Liver (tissue), 3 donors: ENCODE results near the gene PRKAR1B.

ENCODE experiments used
- FOXA1 ChIP-seq: IDR thresholded peaks from 2 replicates; pipeline ENCODE4 v1.6.1; 2016; ENCODE audit warnings: antibody characterized with exemption
- RAD21 ChIP-seq, 2 donors: IDR thresholded peaks; 2 replicates each; pipeline ENCODE4 v1.6.1; 2016; ENCODE audit warnings: antibody characterized with exemption in 2 of 2, mild to moderate bottlenecking in 2 of 2
- RXRA ChIP-seq, 2 donors: IDR thresholded peaks; 2 replicates each; pipeline ENCODE4 v1.6.1; 2017 to 2018; ENCODE audit warnings: antibody characterized with exemption in 2 of 2, mild to moderate bottlenecking in 1 of 2
- SP1 ChIP-seq: IDR thresholded peaks from 2 replicates; pipeline ENCODE4 v1.6.1; 2018; ENCODE audit warnings: antibody characterized with exemption, mild to moderate bottlenecking
- TAF1 ChIP-seq: conservative IDR thresholded peaks from 2 replicates; pipeline ENCODE4 v1.6.1; 2016; ENCODE audit warnings: antibody characterized with exemption, mild to moderate bottlenecking
- TF ChIP-seq, protein P1 (sequence below): fragments of 150-350 bp; IDR thresholded peaks from 2 replicates; pipeline ENCODE4 v1.5.1; 2017; ENCODE audit warnings: improper control_type of control experiment, low read depth, low read length; ENCODE audit not compliant: missing input control
- TF ChIP-seq, protein P2 (sequence below): IDR thresholded peaks from 2 replicates; pipeline ENCODE4 v1.6.1; 2016; ENCODE audit warnings: antibody characterized with exemption, mild to moderate bottlenecking
- TF ChIP-seq, protein P3 (sequence below): IDR thresholded peaks from 2 replicates; pipeline ENCODE4 v1.6.1; 2016; ENCODE audit warnings: antibody characterized with exemption
- TF ChIP-seq, protein P4 (sequence below): IDR thresholded peaks from 2 replicates; pipeline ENCODE4 v1.6.1; 2016; ENCODE audit warnings: antibody characterized with exemption
- donor health status: healthy.
- donor health status: healthy.

DNA sequence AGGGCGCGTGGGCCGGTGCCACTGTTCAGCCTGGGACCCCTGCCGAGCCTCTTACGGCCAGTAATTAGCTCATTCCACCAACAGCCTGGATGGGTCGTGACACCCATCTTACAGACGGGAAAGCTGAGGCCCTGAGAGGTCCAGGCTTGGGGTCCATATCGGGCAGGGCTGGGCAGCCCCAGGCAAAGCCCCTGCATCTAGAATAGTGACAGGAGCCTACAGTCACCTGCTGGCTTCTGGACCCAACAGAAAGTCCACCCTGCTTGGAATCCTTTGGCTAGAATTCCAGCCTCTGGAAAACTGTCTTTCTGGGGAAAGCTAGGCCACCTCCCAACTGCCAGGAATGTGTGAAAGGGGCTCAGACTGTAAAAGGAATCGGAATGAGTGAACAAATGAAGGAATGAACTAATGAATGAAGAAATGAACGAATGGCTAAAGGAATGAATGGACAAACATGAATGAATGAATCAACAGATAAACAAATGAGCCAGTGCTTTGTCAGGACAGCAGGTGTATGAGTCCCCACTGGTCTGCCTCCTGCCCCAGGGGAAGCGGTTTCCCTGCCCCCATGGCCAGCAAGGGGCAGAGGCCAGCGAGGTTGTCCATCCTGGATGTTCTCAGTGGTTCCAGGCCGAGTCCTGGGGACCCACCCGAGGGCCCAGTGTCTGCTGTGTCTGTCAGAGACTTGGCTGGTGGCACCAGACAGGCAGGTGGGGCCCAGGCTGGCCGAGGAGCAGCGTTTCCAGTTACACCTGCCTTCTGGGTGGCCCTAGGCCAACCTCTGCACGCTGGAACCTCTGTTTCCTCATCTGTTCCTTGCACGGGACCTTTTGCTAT, 183.4 kb downstream of the PRKAR1B start:
- TF ChIP-seq, protein P1, sequence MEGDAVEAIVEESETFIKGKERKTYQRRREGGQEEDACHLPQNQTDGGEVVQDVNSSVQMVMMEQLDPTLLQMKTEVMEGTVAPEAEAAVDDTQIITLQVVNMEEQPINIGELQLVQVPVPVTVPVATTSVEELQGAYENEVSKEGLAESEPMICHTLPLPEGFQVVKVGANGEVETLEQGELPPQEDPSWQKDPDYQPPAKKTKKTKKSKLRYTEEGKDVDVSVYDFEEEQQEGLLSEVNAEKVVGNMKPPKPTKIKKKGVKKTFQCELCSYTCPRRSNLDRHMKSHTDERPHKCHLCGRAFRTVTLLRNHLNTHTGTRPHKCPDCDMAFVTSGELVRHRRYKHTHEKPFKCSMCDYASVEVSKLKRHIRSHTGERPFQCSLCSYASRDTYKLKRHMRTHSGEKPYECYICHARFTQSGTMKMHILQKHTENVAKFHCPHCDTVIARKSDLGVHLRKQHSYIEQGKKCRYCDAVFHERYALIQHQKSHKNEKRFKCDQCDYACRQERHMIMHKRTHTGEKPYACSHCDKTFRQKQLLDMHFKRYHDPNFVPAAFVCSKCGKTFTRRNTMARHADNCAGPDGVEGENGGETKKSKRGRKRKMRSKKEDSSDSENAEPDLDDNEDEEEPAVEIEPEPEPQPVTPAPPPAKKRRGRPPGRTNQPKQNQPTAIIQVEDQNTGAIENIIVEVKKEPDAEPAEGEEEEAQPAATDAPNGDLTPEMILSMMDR: no peak
- TF ChIP-seq FOXA1: no peak
- no peak for TF ChIP-seq TAF1
- TF ChIP-seq SP1: no peak
- TF ChIP-seq, protein P2, sequence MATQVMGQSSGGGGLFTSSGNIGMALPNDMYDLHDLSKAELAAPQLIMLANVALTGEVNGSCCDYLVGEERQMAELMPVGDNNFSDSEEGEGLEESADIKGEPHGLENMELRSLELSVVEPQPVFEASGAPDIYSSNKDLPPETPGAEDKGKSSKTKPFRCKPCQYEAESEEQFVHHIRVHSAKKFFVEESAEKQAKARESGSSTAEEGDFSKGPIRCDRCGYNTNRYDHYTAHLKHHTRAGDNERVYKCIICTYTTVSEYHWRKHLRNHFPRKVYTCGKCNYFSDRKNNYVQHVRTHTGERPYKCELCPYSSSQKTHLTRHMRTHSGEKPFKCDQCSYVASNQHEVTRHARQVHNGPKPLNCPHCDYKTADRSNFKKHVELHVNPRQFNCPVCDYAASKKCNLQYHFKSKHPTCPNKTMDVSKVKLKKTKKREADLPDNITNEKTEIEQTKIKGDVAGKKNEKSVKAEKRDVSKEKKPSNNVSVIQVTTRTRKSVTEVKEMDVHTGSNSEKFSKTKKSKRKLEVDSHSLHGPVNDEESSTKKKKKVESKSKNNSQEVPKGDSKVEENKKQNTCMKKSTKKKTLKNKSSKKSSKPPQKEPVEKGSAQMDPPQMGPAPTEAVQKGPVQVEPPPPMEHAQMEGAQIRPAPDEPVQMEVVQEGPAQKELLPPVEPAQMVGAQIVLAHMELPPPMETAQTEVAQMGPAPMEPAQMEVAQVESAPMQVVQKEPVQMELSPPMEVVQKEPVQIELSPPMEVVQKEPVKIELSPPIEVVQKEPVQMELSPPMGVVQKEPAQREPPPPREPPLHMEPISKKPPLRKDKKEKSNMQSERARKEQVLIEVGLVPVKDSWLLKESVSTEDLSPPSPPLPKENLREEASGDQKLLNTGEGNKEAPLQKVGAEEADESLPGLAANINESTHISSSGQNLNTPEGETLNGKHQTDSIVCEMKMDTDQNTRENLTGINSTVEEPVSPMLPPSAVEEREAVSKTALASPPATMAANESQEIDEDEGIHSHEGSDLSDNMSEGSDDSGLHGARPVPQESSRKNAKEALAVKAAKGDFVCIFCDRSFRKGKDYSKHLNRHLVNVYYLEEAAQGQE: no peak
- TF ChIP-seq, protein P3, sequence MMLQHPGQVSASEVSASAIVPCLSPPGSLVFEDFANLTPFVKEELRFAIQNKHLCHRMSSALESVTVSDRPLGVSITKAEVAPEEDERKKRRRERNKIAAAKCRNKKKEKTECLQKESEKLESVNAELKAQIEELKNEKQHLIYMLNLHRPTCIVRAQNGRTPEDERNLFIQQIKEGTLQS: no peak
- no peak for TF ChIP-seq RAD21 (IDR thresholded peaks at IDR 0.05)
- TF ChIP-seq RXRA (IDR thresholded peaks at IDR 0.05): no peak
- TF ChIP-seq, protein P4, sequence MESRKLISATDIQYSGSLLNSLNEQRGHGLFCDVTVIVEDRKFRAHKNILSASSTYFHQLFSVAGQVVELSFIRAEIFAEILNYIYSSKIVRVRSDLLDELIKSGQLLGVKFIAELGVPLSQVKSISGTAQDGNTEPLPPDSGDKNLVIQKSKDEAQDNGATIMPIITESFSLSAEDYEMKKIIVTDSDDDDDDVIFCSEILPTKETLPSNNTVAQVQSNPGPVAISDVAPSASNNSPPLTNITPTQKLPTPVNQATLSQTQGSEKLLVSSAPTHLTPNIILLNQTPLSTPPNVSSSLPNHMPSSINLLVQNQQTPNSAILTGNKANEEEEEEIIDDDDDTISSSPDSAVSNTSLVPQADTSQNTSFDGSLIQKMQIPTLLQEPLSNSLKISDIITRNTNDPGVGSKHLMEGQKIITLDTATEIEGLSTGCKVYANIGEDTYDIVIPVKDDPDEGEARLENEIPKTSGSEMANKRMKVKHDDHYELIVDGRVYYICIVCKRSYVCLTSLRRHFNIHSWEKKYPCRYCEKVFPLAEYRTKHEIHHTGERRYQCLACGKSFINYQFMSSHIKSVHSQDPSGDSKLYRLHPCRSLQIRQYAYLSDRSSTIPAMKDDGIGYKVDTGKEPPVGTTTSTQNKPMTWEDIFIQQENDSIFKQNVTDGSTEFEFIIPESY: no peak
